Right atrium auricular region (tissue), 2 donors: ENCODE data around the gene MESP1. TPM values are rescaled to one million over a fixed set of nuclear protein-coding genes. Genes with fewer than 3 reads are reported as not detected.

ENCODE experiments used
- DNase-seq: peaks from one replicate; pipeline ENCODE4 v3.0.0-alpha.2; 2019; ENCODE audit warnings: low spot score
- H3K27ac ChIP-seq, 2 donors: fragments of 200-600 bp; sonication (generic); 1 replicate in 1 of 2; 2 replicates in 1 of 2; pipeline ENCODE4 v1.5.1; 2016 to 2019
- H3K27me3 ChIP-seq, 2 donors: fragments of 200-600 bp; sonication (generic); one replicate each; pipeline versions ENCODE4 v1.5.1 to v1.6.0; 2017 to 2019
- H3K36me3 ChIP-seq: fragments of 200-600 bp; sonication (generic); one replicate; pipeline ENCODE4 v1.5.1; 2016
- H3K4me1 ChIP-seq, 2 donors: fragments of 200-600 bp; sonication (generic); one replicate each; pipeline versions ENCODE4 v1.5.1 to v1.6.0; 2017 to 2019
- H3K4me3 ChIP-seq, 2 donors: fragments of 200-600 bp; sonication (generic); 1 replicate in 1 of 2; 2 replicates in 1 of 2; pipeline ENCODE4 v1.5.1; 2017 to 2019; ENCODE audit warnings: mild to moderate bottlenecking in 1 of 2, moderate library complexity in 1 of 2
- H3K9me3 ChIP-seq, 2 donors: fragments of 200-600 bp; sonication (generic); one replicate each; pipeline ENCODE4 v1.5.1; 2019
- CTCF ChIP-seq, 2 donors: fragments of 200-600 bp; sonication (generic); IDR thresholded peaks; one replicate each; pipeline ENCODE4 v1.5.1; 2019; ENCODE audit warnings: antibody characterized with exemption in 2 of 2
- total RNA-seq, 2 donors: library from RNA; depleted of rRNA; stranded (reverse); fragments of >200 nt; gene quantifications; one replicate each; pipeline ENCODE4 v1.1.0, GENCODE V29; 2016

MESP1 gene
- total RNA-seq, 2 donors from 2014 or later = 2.3 to 2.4 TPM

DNA sequence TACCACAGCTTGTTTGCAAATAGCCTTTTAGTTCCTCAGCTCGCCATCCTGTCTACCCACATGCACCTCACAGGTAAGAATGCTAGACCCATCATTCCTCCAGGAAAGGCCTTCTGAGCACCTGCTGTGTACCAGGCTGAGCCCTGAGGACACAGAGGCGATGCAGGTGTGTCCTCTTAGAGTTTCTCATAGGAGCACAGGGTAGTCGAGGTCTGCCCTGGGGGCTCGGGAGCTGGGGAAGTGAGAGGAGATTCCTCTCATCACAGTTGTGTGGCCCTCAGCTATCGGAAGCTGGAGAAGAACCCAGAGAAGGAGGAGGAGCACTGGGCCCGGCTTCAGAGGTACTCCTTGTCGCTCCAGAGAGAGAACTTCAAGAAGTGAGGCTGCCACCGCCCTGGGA lies 8.0 kb downstream of the MESP1 start:
- H3K4me1 ChIP-seq = no peaks in the 10 kb centered on the region
- no peak overlapping the region for H3K27ac ChIP-seq
- no peaks in the 10 kb centered on the region for H3K27me3 ChIP-seq
- no peaks in the 10 kb centered on the region for H3K36me3 ChIP-seq
- H3K4me3 ChIP-seq = no peak overlapping the region
- DNase-seq = no peak
- no peak for TF ChIP-seq CTCF (IDR thresholded peaks at IDR 0.05)
- no peaks in the 10 kb centered on the region for H3K9me3 ChIP-seq

- DNase-seq = no peak
- no peaks in the 10 kb centered on the region for H3K27me3 ChIP-seq
- H3K4me1 ChIP-seq = no peaks in the 10 kb centered on the region
- no peak overlapping the region for H3K4me3 ChIP-seq
- no peaks in the 10 kb centered on the region for H3K36me3 ChIP-seq
- H3K9me3 ChIP-seq = no peaks in the 10 kb centered on the region
- H3K27ac ChIP-seq = no peak overlapping the region
- TF ChIP-seq CTCF (IDR thresholded peaks at IDR 0.05) = peak; percentile 86 to 95
Observed at GRCh38 chr15:89740137-89740536, 10.9 kb downstream of the MESP1 start.

DNA sequence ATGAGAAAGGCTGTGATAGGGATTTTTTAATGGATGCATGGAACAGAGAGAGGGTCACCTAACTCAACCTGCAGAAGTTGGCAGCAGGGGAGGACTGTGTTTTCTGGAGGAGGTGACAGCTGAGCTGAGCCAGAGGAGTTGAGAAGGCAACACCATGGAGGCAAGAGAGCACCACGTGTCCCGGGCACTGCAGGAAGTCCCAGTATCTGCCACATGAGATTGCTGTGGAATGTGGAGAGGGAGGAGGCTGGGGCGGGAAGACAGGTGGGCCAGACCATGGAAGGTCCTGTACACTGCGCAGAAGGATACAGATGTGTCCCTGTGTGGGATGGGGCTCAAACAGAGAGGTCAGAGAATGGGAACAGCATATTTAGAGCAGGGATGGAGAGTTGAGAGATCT lies 15.3 kb downstream of the MESP1 start:
- DNase-seq = no peak
- TF ChIP-seq CTCF (IDR thresholded peaks at IDR 0.05) = no peak
- H3K4me3 ChIP-seq = no peak overlapping the region

GRCh38 chr15:89732451-89733172 lies 18.4 kb downstream of the MESP1 start:
- Histone ChIP-seq H3K27me3 (no peaks in the 10 kb centered on the region), H3K9me3 (no peaks in the 10 kb centered on the region), H3K27ac (no peak overlapping the region), H3K4me3 (no peak overlapping the region), H3K36me3 (no peaks in the 10 kb centered on the region), H3K4me1 (peaks cover 0 to 7% of the 10 kb centered on the region in 2 donors)
- DNase-seq = no peak
- no peak for TF ChIP-seq CTCF (IDR thresholded peaks at IDR 0.05)

More for the DNA sequence above, 15.3 kb downstream of the MESP1 start:
- Histone ChIP-seq H3K4me1 (no peaks in the 10 kb centered on the region), H3K9me3 (no peaks in the 10 kb centered on the region), H3K27ac (no peak overlapping the region), H3K36me3 (no peaks in the 10 kb centered on the region), H3K27me3 (no peaks in the 10 kb centered on the region)

DNA sequence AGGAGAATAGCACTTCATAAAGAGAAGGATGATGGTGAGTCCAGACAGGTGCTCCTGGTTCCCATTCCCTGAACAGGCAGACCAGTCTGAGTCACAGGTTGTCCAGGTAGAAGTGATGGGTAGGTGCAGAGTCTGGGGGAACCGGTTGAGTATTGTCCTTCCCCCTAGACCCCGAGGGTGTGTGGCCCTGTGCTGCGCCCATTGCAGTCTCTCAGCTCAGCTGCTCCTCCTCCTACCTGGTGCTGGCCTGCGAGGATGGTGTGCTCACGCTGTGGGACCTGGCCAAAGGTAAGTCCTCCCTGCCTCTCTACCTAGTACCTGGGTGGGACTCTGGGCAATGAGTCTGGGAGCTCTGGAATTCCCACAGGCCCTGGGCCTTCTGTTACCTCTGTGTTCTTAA lies 19.8 kb downstream of the MESP1 start:
- Histone ChIP-seq H3K27me3 (no peaks in the 10 kb centered on the region), H3K27ac (no peak overlapping the region), H3K9me3 (no peaks in the 10 kb centered on the region), H3K4me1 (peaks cover 0 to 7% of the 10 kb centered on the region in 2 donors), H3K4me3 (no peak overlapping the region), H3K36me3 (no peaks in the 10 kb centered on the region)
- TF ChIP-seq CTCF (IDR thresholded peaks at IDR 0.05) = no peak
- DNase-seq = peak; percentile 5

DNA sequence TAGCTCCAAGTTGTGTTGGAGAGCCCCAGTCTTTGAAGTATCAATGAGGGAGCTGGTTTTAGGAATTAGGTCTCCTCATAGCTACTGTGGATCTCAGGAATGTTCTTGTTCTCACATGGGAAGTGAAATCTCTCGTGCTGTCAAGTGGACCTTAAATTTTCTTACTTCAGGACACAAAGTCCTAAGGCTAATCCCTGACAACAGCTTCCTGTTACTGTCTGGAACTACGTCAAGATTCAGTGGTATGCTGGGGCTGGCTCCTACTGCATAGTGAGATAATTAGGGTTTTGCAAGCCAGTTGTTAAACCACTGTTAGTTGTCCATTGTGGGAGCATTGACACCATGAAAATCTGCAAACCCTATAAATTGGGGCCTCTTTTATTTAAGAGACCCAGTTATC lies 22.8 kb downstream of the MESP1 start:
- no peaks in the 10 kb centered on the region for H3K9me3 ChIP-seq
- DNase-seq = no peak
- peak overlapping the region in 1 of 2 donors; percentile 22 for H3K27ac ChIP-seq
- H3K36me3 ChIP-seq = no peaks in the 10 kb centered on the region
- TF ChIP-seq CTCF (IDR thresholded peaks at IDR 0.05) = no peak
- peaks cover 0 to 7% of the 10 kb centered on the region in 2 donors for H3K4me1 ChIP-seq
- H3K27me3 ChIP-seq = no peaks in the 10 kb centered on the region
- H3K4me3 ChIP-seq = no peak overlapping the region
